RPMI8226 (cell line): ENCODE data around the gene ISLR2.

ENCODE experiments used
- DNase-seq: peaks from one replicate; pipeline ENCODE4 v3.0.0-alpha.2; 2015

The ISLR2 gene

GRCh38 chr15:74128785-74129585 is 1.4 kb upstream of the ISLR2 start:
- no peak for DNase-seq

DNA sequence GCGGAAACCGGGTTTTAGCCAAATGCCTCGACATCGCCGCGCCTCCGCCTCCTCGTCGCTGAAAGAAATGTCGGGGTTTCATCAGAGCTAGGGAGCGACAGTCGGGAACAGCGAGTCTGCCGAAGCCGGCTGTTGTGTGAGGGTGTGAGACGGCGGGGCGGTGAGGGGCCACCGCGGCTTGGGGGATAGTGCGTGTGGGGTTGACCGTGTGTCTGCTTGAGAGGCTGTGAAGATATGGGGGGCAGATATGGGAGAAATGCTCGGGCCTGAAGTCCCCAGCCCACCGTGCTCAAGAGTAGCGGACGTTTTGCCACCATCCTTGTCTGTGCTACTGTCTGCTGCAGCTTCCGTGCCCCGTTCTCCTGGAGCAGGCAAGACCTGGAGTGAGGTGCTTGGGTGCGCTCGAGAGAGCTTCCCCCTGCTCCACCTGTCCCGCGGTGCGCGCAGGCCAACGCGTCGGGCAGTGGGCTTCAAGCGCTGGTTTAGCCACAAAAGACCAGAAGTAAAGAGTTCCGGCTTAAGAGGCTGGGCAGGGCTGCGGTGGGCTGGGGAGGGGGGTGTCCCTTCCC is 716 bp upstream of the ISLR2 start:
- DNase-seq: no peak

DNA sequence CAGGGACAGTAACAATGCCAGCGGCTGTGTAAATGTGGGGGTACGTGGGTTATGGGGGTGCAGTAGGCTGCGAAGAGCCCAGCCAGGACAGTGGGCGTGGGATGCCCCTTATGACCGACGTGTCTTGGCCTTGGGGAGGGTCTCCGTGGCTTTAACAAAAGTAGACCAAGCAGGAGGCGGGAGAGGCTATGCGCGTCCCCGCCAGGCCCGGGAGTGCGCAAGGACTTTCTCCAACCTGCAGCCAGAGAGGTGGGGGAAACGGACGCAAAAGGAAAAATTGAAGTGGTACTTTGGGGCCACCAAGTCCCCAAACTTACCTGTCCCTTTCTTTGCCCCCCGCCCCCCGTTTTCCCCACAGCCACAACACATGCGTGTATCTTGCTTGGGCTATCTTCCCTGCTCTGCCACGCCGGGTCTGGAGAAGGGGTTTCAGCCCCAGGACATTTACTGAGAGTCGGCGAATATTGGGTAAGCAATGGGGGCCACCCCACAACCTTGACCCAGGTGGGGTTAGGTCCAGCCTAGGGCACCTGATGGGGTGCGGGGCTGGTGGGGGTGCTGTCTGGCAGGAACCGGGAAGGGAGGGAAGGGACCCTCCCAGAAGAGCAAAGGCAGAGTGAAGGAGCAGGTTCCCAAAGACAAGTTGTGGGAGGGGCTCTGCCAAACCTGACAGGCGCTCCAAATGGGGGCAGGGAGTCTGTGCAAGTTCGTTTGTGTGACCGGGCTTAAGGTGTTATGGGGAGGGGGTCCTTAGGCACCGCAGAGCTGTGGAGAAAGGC is 652 bp downstream of the ISLR2 start:
- DNase-seq: no peak

DNA sequence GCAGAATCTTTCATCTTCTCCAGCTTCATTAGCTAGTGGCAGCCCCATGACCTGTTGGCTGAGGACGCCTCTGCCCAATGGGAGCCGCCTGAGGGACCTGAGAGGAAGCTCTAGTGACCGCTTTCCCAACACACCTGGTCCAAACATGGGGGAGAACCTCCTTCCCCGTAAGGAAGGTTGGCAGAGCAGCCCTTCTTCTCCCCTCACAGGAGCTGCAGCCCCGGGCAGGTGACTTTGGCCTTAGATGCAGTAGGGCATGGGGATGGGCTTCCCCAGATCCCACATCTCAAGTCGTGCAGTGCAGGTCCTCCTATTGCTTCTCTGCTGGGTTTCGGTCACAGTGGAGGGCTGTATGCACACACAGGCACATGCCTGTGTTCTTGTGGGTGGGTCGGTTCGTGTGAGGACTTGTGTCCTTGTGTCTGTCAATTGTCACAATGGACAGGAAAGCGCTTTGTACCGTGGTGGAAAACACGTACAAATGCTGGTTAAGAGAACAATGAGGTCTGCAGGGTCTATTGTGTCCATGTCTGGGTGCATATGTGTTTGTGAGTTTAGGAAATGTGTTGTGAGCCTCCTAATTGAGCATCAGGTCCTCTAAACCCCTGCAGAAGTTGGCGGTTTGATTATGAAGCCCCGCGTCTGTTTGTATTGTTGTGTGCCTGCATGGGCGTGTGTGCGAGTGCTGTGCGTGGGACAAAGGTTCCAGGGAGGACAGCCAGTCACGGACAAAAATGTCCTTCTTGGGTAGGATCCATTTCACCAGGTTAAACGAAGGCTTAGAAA is 1.4 kb downstream of the ISLR2 start:
- no peak for DNase-seq

- no peak for DNase-seq
These were observed 2.6 kb downstream of the ISLR2 start for GRCh38 chr15:74132681-74133651.

DNA sequence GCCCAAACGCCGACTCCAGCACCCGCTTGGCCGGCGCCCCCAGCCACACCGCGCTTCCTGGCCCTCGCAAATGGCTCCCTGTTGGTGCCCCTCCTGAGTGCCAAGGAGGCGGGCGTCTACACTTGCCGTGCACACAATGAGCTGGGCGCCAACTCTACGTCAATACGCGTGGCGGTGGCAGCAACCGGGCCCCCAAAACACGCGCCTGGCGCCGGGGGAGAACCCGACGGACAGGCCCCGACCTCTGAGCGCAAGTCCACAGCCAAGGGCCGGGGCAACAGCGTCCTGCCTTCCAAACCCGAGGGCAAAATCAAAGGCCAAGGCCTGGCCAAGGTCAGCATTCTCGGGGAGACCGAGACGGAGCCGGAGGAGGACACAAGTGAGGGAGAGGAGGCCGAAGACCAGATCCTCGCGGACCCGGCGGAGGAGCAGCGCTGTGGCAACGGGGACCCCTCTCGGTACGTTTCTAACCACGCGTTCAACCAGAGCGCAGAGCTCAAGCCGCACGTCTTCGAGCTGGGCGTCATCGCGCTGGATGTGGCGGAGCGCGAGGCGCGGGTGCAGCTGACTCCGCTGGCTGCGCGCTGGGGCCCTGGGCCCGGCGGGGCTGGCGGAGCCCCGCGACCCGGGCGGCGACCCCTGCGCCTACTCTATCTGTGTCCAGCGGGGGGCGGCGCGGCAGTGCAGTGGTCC is 3.5 kb downstream of the ISLR2 start:
- DNase-seq: no peak

- peak; percentile 52 for DNase-seq
These were observed 4.1 kb downstream of the ISLR2 start for GRCh38 chr15:74134387-74135027.

DNA sequence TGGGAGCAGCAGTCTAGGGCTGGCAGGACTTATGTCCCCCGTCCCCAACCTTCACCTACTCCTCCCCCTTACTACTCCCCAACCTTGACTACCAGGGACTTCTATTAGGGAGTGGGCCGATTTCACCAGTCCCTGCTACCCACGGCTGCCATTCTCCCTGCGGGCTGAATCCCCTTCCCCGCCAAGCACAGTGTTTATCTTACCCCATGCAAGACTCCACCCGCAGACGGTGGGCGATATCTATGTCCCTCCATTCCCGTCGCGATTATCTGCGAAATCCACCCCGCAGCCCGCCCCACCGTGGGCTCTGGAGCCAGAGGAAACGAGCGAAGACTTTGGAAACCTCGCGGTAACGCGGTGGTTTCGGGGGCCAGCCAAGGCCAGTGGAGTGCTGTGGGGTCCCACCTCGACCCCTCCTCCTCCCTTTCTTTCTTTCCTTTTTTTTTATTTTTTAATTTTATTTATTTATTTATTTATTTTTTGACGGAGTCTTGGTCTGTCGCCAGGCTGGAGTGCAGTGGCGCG is 4.7 kb downstream of the ISLR2 start:
- DNase-seq: no peak

DNA sequence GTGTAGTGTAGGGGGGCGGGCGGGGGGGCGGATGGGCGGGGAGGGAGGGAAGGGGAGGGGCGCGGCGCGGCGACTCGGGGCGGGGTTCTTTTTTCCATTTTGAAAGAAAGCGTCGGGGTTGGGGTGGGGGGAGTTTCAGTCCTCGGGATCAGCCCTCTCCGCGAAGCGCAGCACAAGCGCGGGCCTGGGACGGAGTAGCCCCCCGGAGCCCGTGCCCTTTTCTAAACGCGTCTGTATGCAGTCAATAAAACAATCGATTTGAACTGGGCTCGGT is 6.1 kb downstream of the ISLR2 start:
- DNase-seq: no peak

DNA sequence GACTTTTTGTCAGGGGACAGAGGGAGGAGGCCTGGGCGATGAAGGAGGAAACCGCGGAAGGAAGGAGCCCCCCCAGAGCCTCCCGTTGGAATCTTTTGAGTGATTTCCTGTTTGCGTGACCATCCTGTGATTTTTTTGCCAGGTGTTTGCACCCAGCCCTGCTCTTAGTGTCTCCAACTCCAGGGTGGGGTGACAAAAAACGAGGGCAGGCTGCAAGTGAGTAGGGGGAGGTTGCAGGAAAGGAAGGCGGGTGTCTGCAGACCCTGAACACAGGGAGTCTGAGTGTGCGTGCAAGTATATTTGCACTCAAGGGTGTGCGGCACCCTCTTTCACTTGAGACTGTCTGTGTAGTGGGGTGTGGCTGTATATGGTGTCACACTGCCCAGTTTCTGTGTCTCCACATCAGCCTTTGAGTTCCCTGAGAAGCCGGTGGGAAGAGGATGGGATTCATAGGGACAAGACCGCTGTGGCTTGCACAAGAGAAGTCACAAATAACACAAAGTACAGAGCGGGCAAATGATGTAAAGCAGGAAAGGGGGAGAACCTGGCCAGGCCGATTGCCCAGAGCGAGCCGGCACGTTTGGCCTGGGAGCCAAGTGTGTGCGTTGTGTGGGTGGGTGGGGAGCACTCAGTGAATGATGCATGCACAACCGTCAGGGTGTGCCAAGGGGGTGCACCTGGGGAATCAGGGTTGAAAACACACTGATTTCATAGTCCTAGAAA is 6.6 kb downstream of the ISLR2 start:
- no peak for DNase-seq

DNA sequence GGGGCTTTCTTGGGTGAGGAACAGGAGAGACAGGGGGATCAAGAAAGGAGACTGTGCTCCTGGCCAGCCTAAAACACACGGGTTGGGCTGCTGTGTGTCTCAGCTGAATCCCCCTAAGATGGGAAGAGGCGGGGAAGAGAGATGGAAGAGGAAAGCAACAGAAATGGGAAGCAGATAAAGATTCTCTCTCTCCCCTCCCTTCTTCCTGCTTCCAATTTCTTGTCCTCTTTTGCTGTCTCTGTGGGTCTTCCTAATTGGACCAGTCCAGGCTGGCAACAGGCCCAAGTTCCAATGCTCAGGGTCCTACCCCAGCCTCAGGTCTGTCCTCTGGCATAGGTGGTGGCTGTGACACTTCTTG is 7.1 kb downstream of the ISLR2 start:
- DNase-seq: no peak

GRCh38 chr15:74138642-74139041 is 8.3 kb downstream of the ISLR2 start:
- DNase-seq: no peak

GRCh38 chr15:74141591-74141990 is 11.2 kb downstream of the ISLR2 start:
- no peak for DNase-seq

DNA sequence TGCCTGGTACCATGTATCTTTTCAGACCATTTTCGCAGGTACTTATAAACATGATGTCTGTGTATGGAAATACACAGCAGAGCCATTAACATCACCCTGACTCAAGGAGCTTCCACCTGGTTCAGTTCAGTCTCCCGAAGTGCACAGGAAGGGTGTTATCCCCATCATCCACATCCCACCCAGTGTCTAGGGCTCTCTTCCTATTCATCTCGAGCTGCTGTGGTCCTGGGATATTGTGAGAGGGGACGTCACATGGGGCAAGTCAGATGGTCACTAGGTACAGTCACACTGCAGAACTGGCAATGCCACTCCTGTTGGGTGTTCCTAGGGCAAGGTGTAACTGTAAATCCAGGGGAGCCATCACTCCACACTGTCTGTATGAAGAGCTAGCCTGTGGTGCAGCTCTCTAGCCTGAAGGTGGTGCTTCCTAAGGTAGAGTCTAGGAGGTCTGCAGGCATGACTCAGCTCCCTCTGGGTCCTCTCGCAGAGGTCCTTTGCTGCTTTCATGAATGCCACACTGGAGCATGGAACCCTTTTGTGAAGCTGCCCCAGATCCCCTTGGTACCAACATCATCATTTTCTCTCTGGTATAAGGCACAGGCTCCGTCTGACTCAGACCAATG is 13.9 kb downstream of the ISLR2 start:
- DNase-seq: peak; percentile 59

GRCh38 chr15:74146277-74146800 is 16.0 kb downstream of the ISLR2 start:
- no peak for DNase-seq

DNA sequence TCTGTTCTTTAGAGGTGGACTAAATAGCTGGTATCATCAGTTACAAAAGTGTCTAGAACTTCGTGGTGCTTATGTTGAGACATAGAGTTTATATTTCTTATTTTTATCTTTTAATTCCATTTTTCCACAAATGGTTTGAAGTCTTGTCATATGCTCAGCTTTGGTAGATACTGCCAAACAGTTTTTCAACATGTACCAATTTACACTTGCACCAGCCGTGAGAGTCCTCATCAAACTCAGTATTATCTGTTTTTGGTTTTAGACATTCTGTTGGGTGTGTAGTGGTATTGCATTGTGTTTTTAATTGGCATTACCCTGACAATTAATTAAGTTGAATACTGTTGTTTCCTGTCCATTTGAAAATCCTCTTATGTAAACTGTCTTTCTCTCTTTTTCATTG is 16.7 kb downstream of the ISLR2 start:
- DNase-seq: no peak

DNA sequence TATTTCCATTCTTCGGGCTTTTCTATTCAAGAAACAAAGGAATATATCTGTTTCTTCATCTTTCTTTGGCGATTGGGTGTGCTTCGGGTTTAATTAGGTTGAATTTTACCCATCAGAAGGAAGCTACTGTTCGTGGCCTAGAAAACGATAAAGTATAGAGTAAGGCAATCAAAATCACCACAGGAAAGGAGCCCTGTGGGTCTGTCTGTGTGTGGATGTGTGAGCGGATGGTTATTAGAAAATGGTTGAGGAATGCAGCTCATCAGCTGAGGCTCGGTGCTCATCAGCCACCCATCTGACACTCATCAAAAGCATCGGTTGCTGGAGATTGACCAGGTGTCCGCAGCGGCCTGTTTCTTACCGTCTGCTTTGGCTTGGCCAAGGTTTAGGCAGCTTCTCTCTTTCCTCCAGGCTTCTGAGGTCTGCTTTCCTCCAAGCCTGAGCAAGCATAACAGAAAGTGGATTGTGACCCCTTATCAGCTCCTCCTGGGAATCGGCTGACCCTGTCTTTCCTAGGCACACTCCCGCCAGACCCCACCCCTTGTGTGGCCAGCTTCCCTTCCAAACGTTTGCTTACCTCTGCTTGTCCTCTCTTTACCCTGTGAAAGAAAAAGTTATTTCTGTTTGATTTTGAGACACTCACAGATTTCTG is 25.5 kb downstream of the ISLR2 start:
- DNase-seq: no peak

DNA sequence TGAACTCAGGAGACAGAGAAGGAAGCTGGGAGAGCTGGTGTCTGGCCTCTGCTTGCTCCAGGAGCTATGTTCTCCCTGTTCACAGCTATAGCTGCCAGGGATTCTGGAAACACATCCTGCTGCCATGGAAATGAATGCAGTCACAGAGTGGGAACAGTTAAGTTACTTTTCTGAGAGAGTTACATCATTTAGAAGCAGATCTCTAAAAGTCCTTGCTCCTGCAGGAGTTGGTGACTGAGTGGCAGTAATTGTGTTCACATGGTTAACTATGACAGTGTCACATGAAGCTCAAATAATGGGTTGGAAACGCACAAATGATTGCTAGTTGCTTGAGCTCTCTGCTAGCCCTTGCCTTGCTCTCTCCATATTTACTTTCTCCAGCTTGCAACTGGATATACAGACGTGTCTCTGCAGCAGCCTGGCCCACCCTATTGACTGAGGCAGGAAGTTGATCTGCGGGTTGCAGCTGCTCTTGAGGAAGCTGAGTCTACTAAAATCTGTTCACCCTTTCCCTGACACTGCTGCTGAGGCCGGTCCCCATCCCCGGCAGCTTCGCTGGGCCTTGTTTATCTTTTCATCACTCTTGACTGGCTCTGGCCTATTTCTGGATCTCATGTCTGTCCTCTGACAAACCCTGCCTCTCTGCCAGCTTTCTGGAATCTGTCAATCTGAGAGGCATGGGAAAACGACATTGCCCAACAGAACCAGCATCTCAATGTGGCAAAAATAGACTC is 26.5 kb downstream of the ISLR2 start:
- no peak for DNase-seq
